ENCODE data around the gene DUSP7.

Gene DUSP7

GRCh38 chr3:52062505-52062904 lies 6.1 kb upstream of the DUSP7 start:
- Histone ChIP-seq H3K36me3 (ENCODE audit: control insufficient read depth, low read length) (no peaks in the 10 kb centered on the region), H3K79me2 (ENCODE audit: control insufficient read depth, low read length) (no peaks in the 10 kb centered on the region), H3K4me1 (ENCODE audit: control insufficient read depth, low read length) (peaks cover 16% of the 10 kb centered on the region), H3K27ac (ENCODE audit: low read depth, low read length) (no peak overlapping the region), H3K9me2 (replicated peaks; ENCODE audit: control insufficient read depth, low read length) (no peaks in the 10 kb centered on the region), H4K20me1 (ENCODE audit: control insufficient read depth, insufficient read depth, low read depth, low read length) (no peaks in the 10 kb centered on the region), H3K4me3 (ENCODE audit: low read length) (no peak overlapping the region), H3K4me2 (ENCODE audit: low read length) (no peak overlapping the region), H3K9me3 (ENCODE audit: control insufficient read depth, insufficient read depth, low read length) (no peaks in the 10 kb centered on the region), H3K27me3 (ENCODE audit: control insufficient read depth, low read length) (no peaks in the 10 kb centered on the region), H3F3A (ENCODE audit: control insufficient read depth, insufficient read depth) (no peaks in the 10 kb centered on the region)
- TF ChIP-seq EZH2phosphoT487 (IDR thresholded peaks at IDR 0.05; ENCODE audit: borderline replicate concordance, low read length) = no peak
- no peak for TF ChIP-seq CTCF (IDR thresholded peaks at IDR 0.05; ENCODE audit: low read depth, low read length, poor library complexity, severe bottlenecking)

GRCh38 chr3:52061121-52061910 lies 4.9 kb upstream of the DUSP7 start:
- H3K27me3 ChIP-seq (ENCODE audit: control insufficient read depth, low read length) = no peaks in the 10 kb centered on the region
- no peaks in the 10 kb centered on the region for H3F3A ChIP-seq (ENCODE audit: control insufficient read depth, insufficient read depth)

GRCh38 chr3:52059781-52060180 lies 3.4 kb upstream of the DUSP7 start:
- TF ChIP-seq EZH2phosphoT487 (IDR thresholded peaks at IDR 0.05; ENCODE audit: borderline replicate concordance, low read length) (no peak), CTCF (IDR thresholded peaks at IDR 0.05; ENCODE audit: low read depth, low read length, poor library complexity, severe bottlenecking) (no peak)
- Histone ChIP-seq H3K4me2 (ENCODE audit: low read length) (no peak overlapping the region), H3K27ac (ENCODE audit: low read depth, low read length) (no peak overlapping the region)

More at GRCh38 chr3:52061121-52061910, 4.9 kb upstream of the DUSP7 start:
- Histone ChIP-seq H3K4me3 (ENCODE audit: low read length) (no peak overlapping the region), H3K27ac (ENCODE audit: low read depth, low read length) (no peak overlapping the region), H4K20me1 (ENCODE audit: control insufficient read depth, insufficient read depth, low read depth, low read length) (no peaks in the 10 kb centered on the region), H3K4me2 (ENCODE audit: low read length) (no peak overlapping the region), H3K4me1 (ENCODE audit: control insufficient read depth, low read length) (peaks cover 21% of the 10 kb centered on the region), H3K79me2 (ENCODE audit: control insufficient read depth, low read length) (peaks cover 5% of the 10 kb centered on the region), H3K36me3 (ENCODE audit: control insufficient read depth, low read length) (no peaks in the 10 kb centered on the region), H3K9me2 (replicated peaks; ENCODE audit: control insufficient read depth, low read length) (no peaks in the 10 kb centered on the region), H3K9me3 (ENCODE audit: control insufficient read depth, insufficient read depth, low read length) (no peaks in the 10 kb centered on the region)
- TF ChIP-seq CTCF (IDR thresholded peaks at IDR 0.05; ENCODE audit: low read depth, low read length, poor library complexity, severe bottlenecking) = no peak
- no peak for TF ChIP-seq EZH2phosphoT487 (IDR thresholded peaks at IDR 0.05; ENCODE audit: borderline replicate concordance, low read length)

More at GRCh38 chr3:52059781-52060180, 3.4 kb upstream of the DUSP7 start:
- peaks cover 17% of the 10 kb centered on the region for H3K79me2 ChIP-seq (ENCODE audit: control insufficient read depth, low read length)
- H3K4me1 ChIP-seq (ENCODE audit: control insufficient read depth, low read length) = peaks cover 22% of the 10 kb centered on the region
- H3K9me3 ChIP-seq (ENCODE audit: control insufficient read depth, insufficient read depth, low read length) = no peaks in the 10 kb centered on the region
- H3K4me3 ChIP-seq (ENCODE audit: low read length) = no peak overlapping the region
- H3K27me3 ChIP-seq (ENCODE audit: control insufficient read depth, low read length) = no peaks in the 10 kb centered on the region
- no peaks in the 10 kb centered on the region for H3F3A ChIP-seq (ENCODE audit: control insufficient read depth, insufficient read depth)
- H4K20me1 ChIP-seq (ENCODE audit: control insufficient read depth, insufficient read depth, low read depth, low read length) = no peaks in the 10 kb centered on the region
- H3K9me2 ChIP-seq (replicated peaks; ENCODE audit: control insufficient read depth, low read length) = no peaks in the 10 kb centered on the region
- H3K36me3 ChIP-seq (ENCODE audit: control insufficient read depth, low read length) = no peaks in the 10 kb centered on the region; the same call in 1 of the 2 replicates
